Mesenchymal stem cell (in vitro differentiated cells and primary cell): ENCODE data around the gene GPBAR1.

Experiments used
- DNase-seq: peaks from one replicate; pipeline ENCODE4 v3.0.0-alpha.2; 2013
- H2AFZ ChIP-seq: one replicate; pipeline ENCODE4 v1.6.1; 2013; ENCODE audit warnings: low read depth, mild to moderate bottlenecking, control low read depth, inconsistent platforms, low read length, moderate library complexity
- H2AK5ac ChIP-seq: 2 replicates; pipeline ENCODE4 v1.6.1; 2013; ENCODE audit warnings: low read length, moderate library complexity, mild to moderate bottlenecking, inconsistent platforms; ENCODE audit not compliant: severe bottlenecking
- H2BK120ac ChIP-seq: one replicate; pipeline ENCODE4 v1.6.1; 2013; ENCODE audit warnings: low read depth, mild to moderate bottlenecking, inconsistent platforms, low read length, moderate library complexity
- H2BK12ac ChIP-seq, 2 experiments: one replicate each; pipeline ENCODE4 v1.6.1; 2013; ENCODE audit warnings: inconsistent platforms in 2 of 2, low read length in 2 of 2, mild to moderate bottlenecking in 2 of 2, moderate library complexity in 2 of 2, control low read depth in 1 of 2
- H2BK15ac ChIP-seq: one replicate; pipeline ENCODE4 v1.6.1; 2013; ENCODE audit warnings: mild to moderate bottlenecking, low read depth, inconsistent platforms; ENCODE audit not compliant: poor library complexity, severe bottlenecking
- H2BK5ac ChIP-seq: 2 replicates; pipeline ENCODE4 v1.6.1; 2013; ENCODE audit warnings: low read depth, mild to moderate bottlenecking, low read length, control low read depth, inconsistent platforms; ENCODE audit not compliant: poor library complexity, severe bottlenecking
- H3K14ac ChIP-seq, 2 experiments: one replicate each; pipeline ENCODE4 v1.6.1; 2013; ENCODE audit warnings: inconsistent platforms in 2 of 2, low read length in 2 of 2, control low read depth in 1 of 2, mild to moderate bottlenecking in 1 of 2, moderate library complexity in 1 of 2
- H3K18ac ChIP-seq, 2 experiments: one replicate each; pipeline ENCODE4 v1.6.1; 2013; ENCODE audit warnings: inconsistent platforms in 2 of 2, low read length in 2 of 2, control low read depth in 1 of 2, low read depth in 1 of 2, mild to moderate bottlenecking in 1 of 2
- H3K23ac ChIP-seq, 2 experiments: one replicate each; pipeline ENCODE4 v1.6.1; 2013; ENCODE audit warnings: inconsistent platforms in 2 of 2, low read length in 2 of 2, mild to moderate bottlenecking in 2 of 2, moderate library complexity in 2 of 2, control low read depth in 1 of 2
- H3K27ac ChIP-seq: 2 replicates; pipeline ENCODE4 v1.5.1; 2013; ENCODE audit warnings: mild to moderate bottlenecking, moderate library complexity, low read length, control low read depth, inconsistent platforms; ENCODE audit not compliant: poor library complexity, severe bottlenecking
- H3K27me3 ChIP-seq, 2 experiments: 2 replicates each; pipeline versions ENCODE4 v1.6.1 to v1.7.0; 2013; ENCODE audit warnings: low read length in 2 of 2, mild to moderate bottlenecking in 2 of 2, moderate library complexity in 2 of 2, control low read depth in 1 of 2, inconsistent platforms in 1 of 2; ENCODE audit not compliant: control insufficient read depth in 1 of 2, insufficient read depth in 1 of 2
- H3K36me3 ChIP-seq, 2 experiments: 2 replicates each; pipeline versions ENCODE4 v1.6.1 to v1.7.0; 2013; ENCODE audit warnings: low read length in 2 of 2, control low read depth in 1 of 2, inconsistent platforms in 1 of 2, low read depth in 1 of 2, mild to moderate bottlenecking in 1 of 2; ENCODE audit not compliant: insufficient read depth in 2 of 2, control insufficient read depth in 1 of 2
- H3K4ac ChIP-seq, 2 experiments: one replicate each; pipeline ENCODE4 v1.6.1; 2013; ENCODE audit warnings: inconsistent platforms in 2 of 2, low read length in 2 of 2, mild to moderate bottlenecking in 2 of 2, moderate library complexity in 2 of 2, control low read depth in 1 of 2, low read depth in 1 of 2
- H3K4me1 ChIP-seq: 2 replicates; pipeline ENCODE4 v1.6.1; 2013; ENCODE audit warnings: low read depth, low read length, control low read depth; ENCODE audit not compliant: control insufficient read depth, insufficient read depth
- H3K4me2 ChIP-seq: 2 replicates; pipeline ENCODE4 v1.6.1; 2013; ENCODE audit warnings: low read length, mild to moderate bottlenecking, inconsistent platforms; ENCODE audit not compliant: poor library complexity, severe bottlenecking
- H3K4me3 ChIP-seq, 2 experiments: 2 replicates each; pipeline versions ENCODE4 v1.5.1 to v1.7.0; 2013; ENCODE audit warnings: low read length in 2 of 2, mild to moderate bottlenecking in 2 of 2, control low read depth in 1 of 2, low read depth in 1 of 2; ENCODE audit not compliant: insufficient read depth in 1 of 2
- H3K79me1 ChIP-seq: replicated peaks from 2 replicates; pipeline ENCODE4 v1.6.1; 2013; ENCODE audit warnings: mild to moderate bottlenecking, control low read depth, low read length, inconsistent platforms; ENCODE audit not compliant: poor library complexity, severe bottlenecking
- H3K9ac ChIP-seq: 2 replicates; pipeline ENCODE4 v1.7.0; 2013; ENCODE audit warnings: mild to moderate bottlenecking, low read length, moderate library complexity
- H3K9me3 ChIP-seq: 2 replicates; pipeline ENCODE4 v1.7.0; 2013; ENCODE audit warnings: mild to moderate bottlenecking, low read length; ENCODE audit not compliant: control insufficient read depth
- H4K8ac ChIP-seq: one replicate; pipeline ENCODE4 v1.6.1; 2013; ENCODE audit warnings: inconsistent platforms, mild to moderate bottlenecking, low read length, moderate library complexity
- H4K91ac ChIP-seq: one replicate; pipeline ENCODE4 v1.6.1; 2013; ENCODE audit warnings: mild to moderate bottlenecking, low read length, inconsistent platforms
- WGBS: methylation state at CpG from one replicate; pipeline ENCODE4 v1.1.7; 2013; ENCODE audit warnings: mixed read lengths; 5-methylcytosine and 5-hydroxymethylcytosine counted together

Gene GPBAR1

DNA sequence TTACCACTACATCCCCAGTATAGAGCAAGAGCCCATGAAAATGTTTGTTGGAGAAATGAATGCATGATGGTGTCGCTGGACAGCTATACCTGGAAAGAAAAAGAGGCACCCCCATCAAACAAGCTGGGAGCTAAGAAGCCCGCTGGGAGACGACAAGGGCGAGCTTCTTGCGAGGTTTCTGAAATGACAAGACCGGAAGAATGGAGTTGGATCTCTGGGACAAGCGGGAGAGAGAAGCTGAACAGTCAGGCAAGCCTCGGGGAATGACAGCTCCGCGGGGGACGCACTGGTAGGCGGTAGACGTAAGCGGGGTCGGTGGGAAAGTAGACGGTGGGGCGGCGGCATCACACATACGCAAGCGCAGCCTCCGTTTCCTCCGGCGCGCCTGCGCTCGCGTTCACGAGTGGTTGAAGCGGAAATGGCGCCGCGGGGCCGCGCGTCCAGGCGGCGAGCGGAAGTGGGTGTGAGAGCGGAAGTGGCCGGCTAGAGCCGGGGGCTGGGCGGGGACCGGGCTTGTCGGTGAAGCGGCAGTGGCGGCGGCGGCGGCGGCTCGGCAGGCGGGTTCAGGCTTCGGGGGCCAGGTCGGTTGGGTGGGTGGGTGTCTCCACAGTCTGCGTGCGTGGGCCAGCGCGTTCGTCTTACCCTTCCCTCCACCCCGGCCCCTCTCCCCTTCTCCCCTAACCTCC is 44.0 kb upstream of the GPBAR1 start, which contains the start of gene ARPC2:
Gene ARPC2 (plus strand): TSS at position 516 of the 686 bp plus-strand sequence. CDS start 282 bp downstream, outside the sequence.
- Histone ChIP-seq H2BK12ac (peak within 1 kb of the TSS; percentile 67 to 84), H3K4ac (peak within 1 kb of the TSS; percentile 93 to 100), H4K91ac (peak within 1 kb of the TSS; percentile 99), H3K18ac (peak within 1 kb of the TSS; percentile 97 to 99), H3K27ac (peak within 1 kb of the TSS; percentile 84), H2BK5ac (peak within 1 kb of the TSS; percentile 96), H2AK5ac (peak within 1 kb of the TSS; percentile 13), H4K8ac (peak within 1 kb of the TSS; percentile 93), H3K4me3 (peak within 1 kb of the TSS; percentile 87 to 100), H3K79me1 (no peaks in the 10 kb centered on the region), H3K4me1 (peaks cover 8% of the 10 kb centered on the region), H3K9ac (peak within 1 kb of the TSS; percentile 98), H3K36me3 (peaks cover 2 to 11% of the 10 kb centered on the region in 2 experiments), H2BK15ac (peak within 1 kb of the TSS; percentile 98), H3K27me3 (no peaks in the 10 kb centered on the region), H3K9me3 (no peaks in the 10 kb centered on the region), H3K14ac (peak within 1 kb of the TSS in 1 of 2 experiments; percentile 99), H3K23ac (peak within 1 kb of the TSS in 1 of 2 experiments; percentile 98), H2BK120ac (peak within 1 kb of the TSS; percentile 91), H2AFZ (peak within 1 kb of the TSS; percentile 88), H3K4me2 (peak within 1 kb of the TSS; percentile 87)
- WGBS: 2% methylated on average over 26 of the region's 60 CpGs
- peak; percentile 96 for DNase-seq

DNA sequence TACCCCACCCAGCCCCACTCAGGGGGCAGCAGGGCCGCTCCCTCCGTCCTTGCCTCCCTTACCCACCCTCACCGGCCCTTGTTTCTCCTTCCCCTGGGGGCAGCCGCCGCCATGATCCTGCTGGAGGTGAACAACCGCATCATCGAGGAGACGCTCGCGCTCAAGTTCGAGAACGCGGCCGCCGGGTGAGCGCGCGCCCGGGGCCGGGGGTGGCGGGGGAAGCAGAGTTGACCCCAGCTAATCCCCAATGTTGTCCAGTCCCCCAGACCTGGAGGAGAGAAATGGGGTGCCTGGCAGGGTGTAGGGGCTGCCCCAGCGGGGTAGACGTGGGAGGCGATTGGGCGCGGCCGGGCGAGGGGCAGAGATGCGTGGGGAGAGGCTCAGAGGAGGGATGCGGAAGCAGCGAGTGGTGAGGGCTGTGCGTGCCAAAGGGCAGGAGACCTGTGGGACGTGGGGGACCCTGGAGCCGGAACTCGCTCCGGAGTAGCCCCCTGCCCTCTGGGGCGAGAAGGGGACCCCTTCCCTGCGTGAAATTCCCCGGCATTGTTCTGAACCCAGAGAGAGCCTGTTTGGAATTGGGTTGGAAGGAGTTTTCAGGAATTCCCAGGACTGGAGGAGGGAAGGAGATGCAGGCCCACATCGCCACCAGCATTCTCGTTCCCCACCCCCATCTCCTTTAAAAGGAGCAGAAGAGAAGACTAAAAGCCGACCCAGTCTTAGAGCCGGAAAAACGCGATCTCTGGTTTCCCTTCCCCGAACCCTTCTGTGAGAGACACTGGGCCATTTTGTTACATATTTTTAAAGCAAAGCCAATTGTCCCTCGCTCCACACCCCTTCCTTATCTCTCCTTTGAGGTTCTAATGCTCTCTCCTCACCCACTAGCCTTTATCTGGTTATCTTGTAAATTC is 43.2 kb upstream of the GPBAR1 start:
- peak; percentile 58 for DNase-seq
- Histone ChIP-seq H2BK12ac (peak overlapping the region; percentile 67 to 84), H3K14ac (peak overlapping the region in 1 of 2 experiments; percentile 99), H3K9ac (peak overlapping the region; percentile 98), H3K23ac (peak overlapping the region in 1 of 2 experiments; percentile 98), H3K4me2 (peak overlapping the region; percentile 87), H3K79me1 (no peaks in the 10 kb centered on the region), H3K27ac (peak overlapping the region; percentile 84), H3K36me3 (peaks cover 2 to 14% of the 10 kb centered on the region in 2 experiments), H3K4me3 (peak overlapping the region; percentile 87 to 100), H4K8ac (peak overlapping the region; percentile 93), H3K18ac (peak overlapping the region; percentile 97 to 99), H3K9me3 (no peaks in the 10 kb centered on the region), H2BK120ac (peak overlapping the region; percentile 91), H2AFZ (peak overlapping the region; percentile 77), H4K91ac (peak overlapping the region; percentile 99), H2BK15ac (peak overlapping the region; percentile 98), H3K4ac (peak overlapping the region; percentile 93 to 100), H2BK5ac (peak overlapping the region; percentile 96), H2AK5ac (peak overlapping the region; percentile 13), H3K4me1 (peaks cover 8% of the 10 kb centered on the region), H3K27me3 (no peaks in the 10 kb centered on the region)
- 0% methylated on average over 39 of the region's 47 CpGs for WGBS

DNA sequence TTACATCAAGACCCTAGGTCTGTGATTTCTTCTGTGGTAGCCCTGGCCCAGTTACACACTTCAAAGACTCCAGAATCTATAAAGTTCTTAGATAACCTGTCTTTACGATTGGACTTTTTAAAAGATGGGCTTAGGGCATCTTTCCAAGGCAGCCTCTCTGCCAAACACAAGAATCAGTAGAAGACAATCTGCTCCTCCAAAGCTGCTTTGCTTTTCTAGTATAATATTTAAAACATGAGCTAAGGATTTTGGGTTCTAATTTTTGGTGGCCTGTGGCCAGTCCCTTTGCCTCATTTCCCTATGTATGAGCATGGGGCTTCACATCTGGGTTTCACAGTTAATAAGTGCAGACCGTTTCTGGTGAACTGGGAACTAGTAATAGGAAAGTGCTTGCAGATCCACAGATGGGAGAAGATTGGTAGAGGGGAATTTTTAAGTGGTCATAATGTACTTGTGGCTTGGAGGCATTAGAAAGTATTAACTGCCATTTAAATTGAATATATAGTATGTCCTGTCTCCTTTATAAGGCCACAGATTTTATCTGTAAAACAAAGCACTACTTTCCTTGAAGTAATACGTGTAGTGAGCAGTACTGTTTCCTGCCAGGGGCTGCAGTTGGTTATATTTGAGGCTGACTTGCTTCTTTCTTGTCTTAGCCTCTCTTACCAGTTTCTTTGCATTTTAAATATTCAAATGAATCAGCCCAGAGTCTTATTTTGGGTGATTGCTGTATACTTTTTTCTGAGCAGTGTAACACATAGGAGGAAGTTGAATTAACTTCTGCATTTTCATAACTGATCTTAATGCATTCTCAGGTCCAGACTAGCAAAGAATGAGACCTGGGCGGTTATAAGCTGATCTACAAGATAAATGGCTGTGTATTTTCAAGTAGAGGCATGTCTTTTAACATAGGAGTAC is 42.3 kb upstream of the GPBAR1 start:
- Histone ChIP-seq H3K23ac (no peak overlapping the region), H3K27ac (peak overlapping the region; percentile 57), H3K14ac (no peak overlapping the region), H3K27me3 (no peaks in the 10 kb centered on the region), H3K36me3 (peaks cover 2 to 23% of the 10 kb centered on the region in 2 experiments), H3K4ac (no peak overlapping the region), H3K9ac (peak overlapping the region; percentile 98), H2BK120ac (no peak overlapping the region), H3K79me1 (no peaks in the 10 kb centered on the region), H4K8ac (no peak overlapping the region), H2BK5ac (no peak overlapping the region), H4K91ac (no peak overlapping the region), H2AK5ac (no peak overlapping the region), H3K9me3 (no peaks in the 10 kb centered on the region), H3K4me3 (peak overlapping the region; percentile 87 to 100), H2AFZ (no peak overlapping the region), H3K4me1 (peaks cover 8% of the 10 kb centered on the region), H2BK15ac (no peak overlapping the region), H2BK12ac (no peak overlapping the region), H3K18ac (peak overlapping the region in 1 of 2 experiments; percentile 97), H3K4me2 (peak overlapping the region; percentile 87)
- no peak for DNase-seq
- WGBS: 23% methylated on average over 3 of the region's 4 CpGs
